ENCODE data around the gene MFSD1.

GRCh38 chr3:158773166-158773565, 28.7 kb upstream of the MFSD1 start:
- TF ChIP-seq CTCF (conservative IDR thresholded peaks at IDR 0.05; ENCODE audit: low read length), result no peak
- no peak for TF ChIP-seq EZH2phosphoT487 (IDR thresholded peaks at IDR 0.05; ENCODE audit: borderline replicate concordance)

Measured in Loucy (cell line).